T-helper 17 cell (primary cell): ENCODE results near the gene CRYBG2. TPM values are rescaled to one million over a fixed set of nuclear protein-coding genes. Genes with fewer than 3 reads are reported as not detected.

Experiments used
- ATAC-seq: fragments of 150-1000 bp; cut with Tn5 transposase; 2 replicates; pipeline ENCODE4 v1.10.0; 2021; ENCODE audit warnings: mild to moderate bottlenecking, moderate library complexity
- DNase-seq, 3 donors: peaks; one replicate each; pipeline versions ENCODE4 v3.0.0 to v3.0.0-alpha.2; 2020 to 2021
- H3K9me3 ChIP-seq: one replicate; pipeline ENCODE4 v1.7.0; 2013; ENCODE audit warnings: low read length, mild to moderate bottlenecking; ENCODE audit not compliant: control insufficient read depth, poor library complexity, severe bottlenecking
- H3K27ac Mint-ChIP-seq: one replicate; pipeline ENCODE4 v1.8.0; 2022; ENCODE audit warnings: mild to moderate bottlenecking, moderate library complexity, mixed read lengths
- H3K27me3 Mint-ChIP-seq: one replicate; pipeline ENCODE4 v1.8.0; 2022; ENCODE audit warnings: mixed read lengths
- H3K36me3 Mint-ChIP-seq: one replicate; pipeline ENCODE4 v1.8.0; 2022; ENCODE audit warnings: low read depth, mixed read lengths
- H3K4me1 Mint-ChIP-seq: one replicate; pipeline ENCODE4 v1.8.0; 2022; ENCODE audit warnings: mild to moderate bottlenecking, mixed read lengths
- H3K4me3 Mint-ChIP-seq: one replicate; pipeline ENCODE4 v1.8.0; 2022; ENCODE audit warnings: mild to moderate bottlenecking, moderate library complexity, mixed read lengths
- total RNA-seq, 4 donors: library from RNA in 2 of 4; stranded (reverse) in 2 of 4; gene quantifications; one replicate each; pipeline ENCODE4 v1.2.3 and lab custom pipeline; 2022 to 2026

CRYBG2 gene
- total RNA-seq, 2 donors from 2014 or later: 1.2 to 2.9 TPM

DNA sequence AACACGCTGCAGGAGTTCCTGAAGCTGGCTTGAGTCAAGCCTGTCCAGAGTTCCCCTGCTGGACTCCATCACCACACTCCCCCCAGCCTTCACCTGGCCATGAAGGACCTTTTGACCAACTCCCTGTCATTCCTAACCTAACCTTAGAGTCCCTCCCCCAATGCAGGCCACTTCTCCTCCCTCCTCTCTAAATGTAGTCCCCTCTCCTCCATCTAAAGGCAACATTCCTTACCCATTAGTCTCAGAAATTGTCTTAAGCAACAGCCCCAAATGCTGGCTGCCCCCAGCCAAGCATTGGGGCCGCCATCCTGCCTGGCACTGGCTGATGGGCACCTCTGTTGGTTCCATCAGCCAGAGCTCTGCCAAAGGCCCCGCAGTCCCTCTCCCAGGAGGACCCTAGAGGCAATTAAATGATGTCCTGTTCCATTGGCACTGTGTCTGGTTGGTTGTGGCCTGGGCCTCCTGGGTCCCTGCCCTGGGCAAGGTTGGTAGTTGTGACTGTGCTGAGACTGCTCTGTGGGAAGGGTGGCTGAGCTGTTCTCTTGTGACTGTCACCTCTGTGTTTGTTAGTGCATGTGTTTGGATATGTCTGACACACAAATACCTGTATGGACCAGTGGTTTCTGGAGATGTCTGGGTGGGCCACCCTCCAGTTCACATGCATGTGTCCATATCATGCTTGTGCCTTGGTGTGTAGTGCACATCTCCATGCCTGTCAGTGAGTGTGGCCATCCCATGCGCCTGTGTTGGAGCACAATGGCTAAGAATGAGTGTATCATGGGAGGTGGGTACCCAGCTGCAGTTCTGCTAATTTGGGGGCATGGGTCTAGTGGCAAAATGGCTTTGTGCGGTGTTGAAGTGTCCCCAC, 72.6 kb downstream of the CRYBG2 start:
- DNase-seq (no peak), ATAC-seq (no peak)
- no peaks in the 10 kb centered on the region for H3K9me3 ChIP-seq
- H3K27me3 Mint-ChIP-seq: no peaks in the 10 kb centered on the region
- peaks cover 74% of the 10 kb centered on the region for H3K4me1 Mint-ChIP-seq
- H3K27ac Mint-ChIP-seq: peak overlapping the region; percentile 97
- peak overlapping the region; percentile 97 for H3K4me3 Mint-ChIP-seq
- H3K36me3 Mint-ChIP-seq: peaks cover 17% of the 10 kb centered on the region

DNA sequence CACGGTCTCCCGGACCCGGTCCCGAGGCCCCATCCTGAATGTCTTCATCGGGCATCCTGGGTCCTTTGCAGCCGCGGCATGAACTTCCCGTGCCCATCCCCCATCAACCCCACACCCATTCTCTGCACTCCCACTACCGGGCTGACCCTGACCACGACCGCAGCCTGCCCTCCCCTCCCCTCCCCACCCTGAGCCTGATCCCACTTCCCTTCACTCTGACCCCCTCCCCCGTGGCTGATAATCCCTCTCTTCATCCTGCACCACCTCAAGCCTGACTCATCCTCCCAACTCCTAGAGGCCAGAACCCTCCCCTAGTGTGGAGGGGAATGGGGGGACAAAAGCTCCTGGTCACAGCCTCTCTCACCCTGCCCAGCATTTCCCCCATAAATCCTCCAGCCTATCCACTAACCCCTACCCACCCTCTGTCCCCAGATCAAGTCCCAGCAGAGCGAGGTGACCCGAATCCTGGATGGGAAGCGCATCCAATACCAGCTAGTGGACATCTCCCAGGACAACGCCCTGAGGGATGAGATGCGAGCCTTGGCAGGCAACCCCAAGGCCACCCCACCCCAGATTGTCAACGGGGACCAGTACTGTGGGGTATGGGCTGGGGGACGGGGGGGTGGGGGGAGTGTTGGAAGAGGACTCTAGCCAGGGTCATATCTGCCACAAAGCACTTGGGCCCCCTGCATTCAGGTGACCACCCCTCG, 73.4 kb downstream of the CRYBG2 start:
- no peaks in the 10 kb centered on the region for H3K9me3 ChIP-seq
- ATAC-seq (no peak), DNase-seq (no peak)
- H3K4me3 Mint-ChIP-seq: peak overlapping the region; percentile 97
- no peaks in the 10 kb centered on the region for H3K27me3 Mint-ChIP-seq
- H3K36me3 Mint-ChIP-seq: peaks cover 19% of the 10 kb centered on the region
- peak overlapping the region; percentile 97 for H3K27ac Mint-ChIP-seq
- peaks cover 78% of the 10 kb centered on the region for H3K4me1 Mint-ChIP-seq

DNA sequence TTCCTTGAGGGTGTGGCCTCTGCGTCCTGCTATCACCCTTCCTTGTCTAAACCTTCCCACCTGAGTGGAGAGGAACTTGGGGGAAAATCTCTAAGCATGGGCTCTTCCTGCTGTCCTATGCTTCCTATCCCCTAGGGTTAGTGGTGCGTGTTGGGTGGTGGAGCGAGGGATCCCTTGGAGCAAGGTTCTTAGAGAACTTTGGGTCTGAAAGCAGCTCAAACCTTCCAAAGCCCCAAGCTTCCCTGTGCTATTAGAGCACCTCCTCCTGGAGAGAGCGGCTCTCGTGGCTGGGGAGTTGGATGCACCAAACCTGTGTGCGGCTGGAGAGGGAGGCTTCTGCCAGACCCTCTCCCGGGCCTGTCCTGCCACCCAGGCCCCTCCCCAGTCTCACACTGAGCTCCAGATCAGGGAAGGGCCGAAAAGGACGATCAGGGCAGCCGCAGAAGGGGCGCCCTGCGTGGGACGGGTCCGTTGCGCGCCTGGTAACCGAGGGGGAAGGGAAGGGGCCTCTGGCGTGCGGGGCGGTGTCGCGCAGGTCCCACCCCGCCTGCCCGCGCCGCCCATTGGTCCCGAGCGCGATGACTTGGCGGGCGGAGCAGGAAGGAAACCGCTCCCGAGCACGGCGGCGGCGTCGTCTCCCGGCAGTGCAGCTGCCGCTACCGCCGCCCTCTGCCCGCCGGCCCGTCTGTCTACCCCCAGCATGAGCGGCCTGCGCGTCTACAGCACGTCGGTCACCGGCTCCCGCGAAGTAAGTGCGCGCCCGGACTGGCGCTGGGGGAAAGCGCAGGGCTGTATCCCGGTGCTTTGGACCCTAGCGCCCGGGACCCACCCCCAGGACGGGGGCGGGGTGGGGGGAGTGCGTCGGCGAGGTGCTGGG, 74.2 kb downstream of the CRYBG2 start, which contains the start of gene SH3BGRL3:
TSS of gene SH3BGRL3 (plus strand) at position 631 of the 877 bp plus-strand sequence. CDS start at position 701, 70 bp downstream.
- ATAC-seq (peak; percentile 71), DNase-seq (peak; percentile 76 to 85 (median 84))
- peak within 1 kb of the TSS; percentile 97 for H3K4me3 Mint-ChIP-seq
- peak within 1 kb of the TSS; percentile 97 for H3K27ac Mint-ChIP-seq
- H3K36me3 Mint-ChIP-seq: peaks cover 16% of the 10 kb centered on the region
- no peaks in the 10 kb centered on the region for H3K9me3 ChIP-seq
- no peaks in the 10 kb centered on the region for H3K27me3 Mint-ChIP-seq
- peaks cover 72% of the 10 kb centered on the region for H3K4me1 Mint-ChIP-seq

DNA sequence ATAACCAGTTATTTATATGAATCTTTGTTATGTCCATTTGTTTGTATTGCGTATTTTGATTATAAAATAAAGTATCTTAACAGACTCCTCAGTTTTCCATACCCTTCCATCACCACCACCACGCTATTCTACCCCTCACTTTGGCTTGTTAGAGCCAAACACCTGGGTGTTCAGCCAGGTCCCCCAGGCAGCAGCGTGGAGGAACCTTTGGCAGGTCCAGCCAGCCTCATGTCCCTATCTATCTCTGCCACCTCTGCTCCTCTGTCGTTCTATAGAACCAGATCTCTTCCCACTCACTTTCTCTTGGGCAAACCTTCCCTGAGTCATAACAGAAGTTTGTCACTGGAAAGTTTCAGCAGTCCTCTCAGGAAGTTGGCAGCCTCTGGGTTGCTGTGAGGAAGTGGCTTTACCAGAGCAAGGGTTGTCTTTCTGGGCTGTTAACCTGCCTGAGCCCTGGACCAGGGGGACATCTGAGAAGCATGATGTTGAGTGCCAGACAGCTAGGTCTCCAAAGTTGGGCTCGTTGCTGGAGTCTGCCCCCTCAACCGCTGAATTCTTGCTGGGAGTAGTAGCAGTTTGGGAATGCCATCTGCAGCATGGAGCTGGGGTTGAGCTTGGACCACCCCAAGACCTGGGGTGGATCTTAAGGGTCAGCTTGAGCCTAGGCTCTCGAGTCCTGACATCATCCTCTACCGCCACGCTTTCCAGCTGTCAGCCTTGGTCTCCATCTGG, 75.0 kb downstream of the CRYBG2 start:
- Mint-ChIP-seq H3K4me3 (peak overlapping the region; percentile 97), H3K4me1 (peaks cover 65% of the 10 kb centered on the region), H3K27me3 (no peaks in the 10 kb centered on the region), H3K36me3 (peaks cover 14% of the 10 kb centered on the region), H3K27ac (peak overlapping the region; percentile 97)
- ATAC-seq (no peak), DNase-seq (no peak)
- no peaks in the 10 kb centered on the region for H3K9me3 ChIP-seq

GRCh38 chr1:26278303-26278702, 75.6 kb downstream of the CRYBG2 start:
- peaks cover 60% of the 10 kb centered on the region for H3K4me1 Mint-ChIP-seq
- H3K4me3 Mint-ChIP-seq: no peak overlapping the region
- DNase-seq (no peak), ATAC-seq (no peak)
- H3K9me3 ChIP-seq: no peaks in the 10 kb centered on the region
- H3K27me3 Mint-ChIP-seq: no peaks in the 10 kb centered on the region
- H3K36me3 Mint-ChIP-seq: peaks cover 11% of the 10 kb centered on the region
- H3K27ac Mint-ChIP-seq: peak overlapping the region; percentile 97

GRCh38 chr1:26277719-26278118, 76.2 kb downstream of the CRYBG2 start:
- Mint-ChIP-seq H3K27ac (peak overlapping the region; percentile 97), H3K27me3 (no peaks in the 10 kb centered on the region), H3K4me1 (peaks cover 54% of the 10 kb centered on the region), H3K4me3 (peak overlapping the region; percentile 63), H3K36me3 (peaks cover 11% of the 10 kb centered on the region)
- DNase-seq (no peak), ATAC-seq (no peak)
- H3K9me3 ChIP-seq: no peaks in the 10 kb centered on the region

GRCh38 chr1:26277261-26277661, 76.7 kb downstream of the CRYBG2 start:
- Mint-ChIP-seq H3K4me1 (peaks cover 50% of the 10 kb centered on the region), H3K27me3 (no peaks in the 10 kb centered on the region), H3K36me3 (peaks cover 12% of the 10 kb centered on the region), H3K4me3 (peak overlapping the region; percentile 5), H3K27ac (peak overlapping the region; percentile 97)
- no peaks in the 10 kb centered on the region for H3K9me3 ChIP-seq
- ATAC-seq (no peak), DNase-seq (no peak)

GRCh38 chr1:26276432-26276838, 77.5 kb downstream of the CRYBG2 start:
- Mint-ChIP-seq H3K27ac (peak overlapping the region; percentile 97), H3K27me3 (no peaks in the 10 kb centered on the region), H3K4me3 (peak overlapping the region; percentile 52), H3K36me3 (peaks cover 17% of the 10 kb centered on the region), H3K4me1 (peaks cover 45% of the 10 kb centered on the region)
- no peaks in the 10 kb centered on the region for H3K9me3 ChIP-seq
- DNase-seq: no peak
- ATAC-seq: no peak

DNA sequence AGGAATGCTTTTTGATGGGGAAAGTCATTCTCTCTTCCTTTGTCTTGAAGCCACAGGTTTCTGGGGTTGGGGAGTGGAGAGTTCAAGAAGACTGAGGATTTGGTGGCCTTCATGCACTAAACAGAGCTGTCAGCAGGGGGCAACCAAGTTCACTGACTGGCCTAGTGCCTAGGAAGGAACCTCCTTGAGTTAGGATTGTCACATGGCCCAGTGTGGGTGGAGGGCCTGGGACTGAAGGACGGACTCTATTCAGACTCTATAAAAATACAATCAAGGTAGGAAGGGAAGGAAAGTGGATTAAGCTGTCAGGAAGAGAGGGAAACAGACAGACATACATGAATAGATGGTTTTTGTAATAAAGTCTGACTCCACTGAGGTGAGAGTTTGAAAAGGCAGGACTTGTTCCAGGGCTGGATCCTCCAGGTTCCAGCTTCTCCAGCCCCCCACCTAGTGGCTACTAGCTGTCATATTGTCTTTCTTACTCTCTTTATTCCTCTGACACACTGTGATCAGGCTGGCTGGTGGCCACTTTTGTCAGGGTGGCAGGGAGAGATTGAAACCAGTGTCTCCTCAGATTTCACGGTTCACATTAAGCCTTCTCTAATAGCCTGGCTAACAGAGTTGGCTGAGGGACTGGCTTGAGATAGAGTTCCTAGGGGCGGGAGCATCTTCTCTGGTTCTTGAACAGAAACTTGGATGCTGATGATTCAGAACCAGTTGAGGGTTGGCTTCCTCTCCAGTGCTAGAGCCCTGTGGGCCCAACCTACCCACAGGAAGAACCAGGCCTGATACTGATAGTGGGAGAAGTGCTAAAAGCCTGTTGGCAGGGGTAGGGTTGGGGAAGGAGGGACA, 78.1 kb downstream of the CRYBG2 start:
- ATAC-seq: peak; percentile 64
- H3K4me1 Mint-ChIP-seq: peaks cover 39% of the 10 kb centered on the region
- H3K27me3 Mint-ChIP-seq: no peaks in the 10 kb centered on the region
- H3K36me3 Mint-ChIP-seq: peaks cover 14% of the 10 kb centered on the region
- H3K9me3 ChIP-seq: no peaks in the 10 kb centered on the region
- peak overlapping the region; percentile 90 for H3K4me3 Mint-ChIP-seq
- peak overlapping the region; percentile 97 for H3K27ac Mint-ChIP-seq
- DNase-seq: peak; percentile 62 to 76 (median 62)

DNA sequence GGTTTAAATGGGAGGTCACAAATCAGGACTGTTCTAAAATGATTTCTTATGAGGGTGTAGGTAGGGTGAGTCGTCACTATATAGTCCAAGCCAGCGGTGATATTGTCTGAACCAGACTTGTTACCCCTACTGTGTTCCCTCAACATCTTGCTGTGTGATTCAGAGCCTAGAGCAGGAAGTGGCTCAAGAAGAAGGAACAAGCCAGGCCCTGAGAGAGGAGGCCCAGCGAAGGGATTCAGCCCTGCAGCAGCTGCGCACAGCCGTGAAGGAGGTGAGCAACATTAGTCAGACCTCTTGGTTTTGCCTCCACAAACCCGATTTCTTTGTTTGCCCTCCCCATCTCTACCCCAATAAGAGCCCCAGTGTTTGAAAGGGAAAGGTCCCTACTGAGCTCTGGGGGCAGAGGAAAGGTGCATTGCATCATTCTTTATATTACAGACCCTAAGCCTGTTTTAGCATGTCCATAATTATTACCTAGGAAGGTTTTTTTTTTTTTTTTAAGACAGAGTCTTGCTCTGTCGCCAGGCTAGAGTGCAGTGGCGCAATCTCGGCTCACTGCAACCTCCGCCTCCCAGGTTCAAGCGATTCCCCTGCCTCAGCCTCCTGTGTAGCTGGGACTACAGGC, 79.0 kb downstream of the CRYBG2 start:
- H3K27me3 Mint-ChIP-seq: no peaks in the 10 kb centered on the region
- DNase-seq (no peak), ATAC-seq (no peak)
- H3K4me1 Mint-ChIP-seq: peaks cover 36% of the 10 kb centered on the region
- H3K36me3 Mint-ChIP-seq: peaks cover 11% of the 10 kb centered on the region
- no peak overlapping the region for H3K4me3 Mint-ChIP-seq
- H3K9me3 ChIP-seq: no peaks in the 10 kb centered on the region
- H3K27ac Mint-ChIP-seq: peak overlapping the region; percentile 97
